ENCODE measurements around the gene EGLN1. TPM values are rescaled to one million over a fixed set of nuclear protein-coding genes. Genes with fewer than 3 reads are reported as not detected.

Gene EGLN1
- total RNA-seq, 2 experiments from 2014 or later: 19.0 to 36.6 TPM

- POLR2A ChIA-PET: interaction anchor here (1.4 kb wide), 1 partner anchor 287 kb away, joined by 4 read pairs; no protein-coding TSS in a partner anchor
Observed at GRCh38 chr1:231318568-231318967, 103.5 kb downstream of the EGLN1 start.

GRCh38 chr1:231318015-231318355 is 104.1 kb downstream of the EGLN1 start:
- CTCF ChIA-PET (ENCODE audit: unreplicated experiment): no interaction called here
- no peak overlapping the region for H3K4me3 ChIP-seq (ENCODE audit: low read depth, low read length, poor library complexity, severe bottlenecking)
- H3K4me1 ChIP-seq (ENCODE audit: insufficient read depth, low read length, poor library complexity, severe bottlenecking): no peaks in the 10 kb centered on the region
- no TSS peak for BruUV-seq (replicated peaks)
- TF ChIP-seq EZH2phosphoT487 (IDR thresholded peaks at IDR 0.05; ENCODE audit: borderline replicate concordance, low read depth, low read length) (no peak), CTCF (conservative IDR thresholded peaks at IDR 0.05; ENCODE audit: low read length) (no peak)
- no peaks in the 10 kb centered on the region for H3K9me3 ChIP-seq (ENCODE audit: low read length)
- no peak for DNase-seq (ENCODE audit: low spot score)
- POLR2A ChIA-PET: interaction anchor here (0.9 to 1.4 kb wide), 2 partner anchors 20 to 288 kb away, joined by 3 to 4 read pairs; partner anchors contain the start of genes EXOC8 and SPRTN
- H3K36me3 ChIP-seq (ENCODE audit: insufficient read depth, low read length): no peaks in the 10 kb centered on the region
- intact Hi-C loops (cut with micrococcal nuclease; ENCODE audit: unreplicated experiment): loop anchor here (5.0 kb wide), 1 partner anchor 274 kb away; no protein-coding TSS in a partner anchor
- H3K27ac ChIP-seq (ENCODE audit: low read depth, low read length, poor library complexity, severe bottlenecking): no peak overlapping the region
- H3K4me2 ChIP-seq (ENCODE audit: low read length): no peak overlapping the region
- no peaks in the 10 kb centered on the region for H3K9me2 ChIP-seq (ENCODE audit: insufficient read depth, low read length)
- no peaks in the 10 kb centered on the region for H3K79me2 ChIP-seq (ENCODE audit: insufficient read depth, low read depth, low read length)
- no peaks in the 10 kb centered on the region for H4K20me1 ChIP-seq (ENCODE audit: insufficient read depth, low read length)
- H2AFZ ChIP-seq (ENCODE audit: low read length): no peak overlapping the region

More at GRCh38 chr1:231318568-231318967, 103.5 kb downstream of the EGLN1 start:
- Histone ChIP-seq H2AFZ (ENCODE audit: low read length) (no peak overlapping the region), H3K79me2 (ENCODE audit: insufficient read depth, low read depth, low read length) (no peaks in the 10 kb centered on the region), H3K4me2 (ENCODE audit: low read length) (no peak overlapping the region), H3K4me3 (ENCODE audit: low read depth, low read length, poor library complexity, severe bottlenecking) (no peak overlapping the region), H3K27ac (ENCODE audit: low read depth, low read length, poor library complexity, severe bottlenecking) (no peak overlapping the region), H3K4me1 (ENCODE audit: insufficient read depth, low read length, poor library complexity, severe bottlenecking) (no peaks in the 10 kb centered on the region), H3K36me3 (ENCODE audit: insufficient read depth, low read length) (no peaks in the 10 kb centered on the region), H3K9me3 (ENCODE audit: low read length) (no peaks in the 10 kb centered on the region), H4K20me1 (ENCODE audit: insufficient read depth, low read length) (no peaks in the 10 kb centered on the region), H3K9me2 (ENCODE audit: insufficient read depth, low read length) (no peaks in the 10 kb centered on the region)
- intact Hi-C loops (cut with micrococcal nuclease; ENCODE audit: unreplicated experiment): loop anchor here (5.0 kb wide), 1 partner anchor 274 kb away; no protein-coding TSS in a partner anchor
- no peak for DNase-seq (ENCODE audit: low spot score)
- BruUV-seq (replicated peaks): no TSS peak
- no peak for TF ChIP-seq CTCF (conservative IDR thresholded peaks at IDR 0.05; ENCODE audit: low read length)
- no peak for TF ChIP-seq EZH2phosphoT487 (IDR thresholded peaks at IDR 0.05; ENCODE audit: borderline replicate concordance, low read depth, low read length)
- CTCF ChIA-PET (ENCODE audit: unreplicated experiment): no interaction called here

GRCh38 chr1:231317306-231318014 is 104.6 kb downstream of the EGLN1 start:
- TF ChIP-seq CTCF (conservative IDR thresholded peaks at IDR 0.05; ENCODE audit: low read length): no peak
- no peak for TF ChIP-seq EZH2phosphoT487 (IDR thresholded peaks at IDR 0.05; ENCODE audit: borderline replicate concordance, low read depth, low read length)
- H3K9me3 ChIP-seq (ENCODE audit: low read length): no peaks in the 10 kb centered on the region
- ChIA-PET CTCF (ENCODE audit: unreplicated experiment) (interaction anchor here (0.6 kb wide), 1 partner anchor 634 kb away, joined by 3 read pairs; no protein-coding TSS in a partner anchor), POLR2A (interaction anchor here (0.9 to 1.4 kb wide), 2 partner anchors 20 to 288 kb away, joined by 3 to 4 read pairs; partner anchors contain the start of genes EXOC8 and SPRTN)
- no peaks in the 10 kb centered on the region for H3K79me2 ChIP-seq (ENCODE audit: insufficient read depth, low read depth, low read length)
- no peaks in the 10 kb centered on the region for H3K9me2 ChIP-seq (ENCODE audit: insufficient read depth, low read length)
- no peak overlapping the region for H3K27ac ChIP-seq (ENCODE audit: low read depth, low read length, poor library complexity, severe bottlenecking)
- intact Hi-C loops (cut with micrococcal nuclease; ENCODE audit: unreplicated experiment): loop anchor here (5.0 kb wide), 1 partner anchor 275 kb away; no protein-coding TSS in a partner anchor
- H3K36me3 ChIP-seq (ENCODE audit: insufficient read depth, low read length): no peaks in the 10 kb centered on the region
- H3K4me2 ChIP-seq (ENCODE audit: low read length): no peak overlapping the region
- no TSS peak for BruUV-seq (replicated peaks)
- H2AFZ ChIP-seq (ENCODE audit: low read length): no peak overlapping the region
- no peaks in the 10 kb centered on the region for H4K20me1 ChIP-seq (ENCODE audit: insufficient read depth, low read length)
- H3K4me3 ChIP-seq (ENCODE audit: low read depth, low read length, poor library complexity, severe bottlenecking): no peak overlapping the region
- DNase-seq (ENCODE audit: low spot score): no peak
- H3K4me1 ChIP-seq (ENCODE audit: insufficient read depth, low read length, poor library complexity, severe bottlenecking): no peaks in the 10 kb centered on the region
